OCI-LY7 (cell line): ENCODE data around the gene RACGAP1. TPM values are rescaled to one million over a fixed set of nuclear protein-coding genes. Genes with fewer than 3 reads are reported as not detected.

Source experiments
- BruUV-seq: library from RNA; stranded (reverse); fragments of 400-500 nt; replicated peaks from 2 replicates; lab custom pipeline; 2021; lab: Mats Ljungman, UMichigan
- CTCF ChIA-PET: fragments of 300-600 bp; sonication (Branson Sonifier 250); formaldehyde crosslinking; loops from one replicate; lab custom pipeline; 2022; ENCODE audit warnings: antibody characterized with exemption; ENCODE audit not compliant: unreplicated experiment; lab: Charles Lee
- POLR2A ChIA-PET: fragments of 300-600 bp; sonication (Branson Sonifier 250); formaldehyde crosslinking; loops from one replicate; lab custom pipeline; 2022; ENCODE audit warnings: antibody characterized with exemption; lab: Charles Lee
- DNase-seq: peaks from one replicate; pipeline ENCODE4 v3.0.0-alpha.2; 2015; ENCODE audit warnings: low spot score
- H2AFZ ChIP-seq: fragments of 200-600 bp; sonication (generic), shearing (Covaris generic); 2 replicates; pipeline ENCODE4 v1.6.1; 2014; ENCODE audit warnings: mild to moderate bottlenecking, antibody characterized with exemption, low read length, moderate library complexity
- H3K27ac ChIP-seq: fragments of 200-600 bp; sonication (generic); 2 replicates; pipeline ENCODE4 v1.5.1; 2014; ENCODE audit warnings: mixed run types, low read depth, mild to moderate bottlenecking, moderate library complexity, low read length, inconsistent platforms; ENCODE audit not compliant: poor library complexity, severe bottlenecking
- H3K36me3 ChIP-seq: fragments of 200-600 bp; sonication (generic); 2 replicates; pipeline ENCODE4 v1.6.1; 2014; ENCODE audit warnings: mild to moderate bottlenecking, antibody characterized with exemption, low read length, moderate library complexity, mixed read lengths; ENCODE audit not compliant: insufficient read depth
- H3K4me1 ChIP-seq: fragments of 200-600 bp; sonication (generic); 2 replicates; pipeline ENCODE4 v1.5.1; 2014; ENCODE audit warnings: mild to moderate bottlenecking, low read length; ENCODE audit not compliant: insufficient read depth, poor library complexity, severe bottlenecking
- H3K4me2 ChIP-seq: fragments of 200-600 bp; sonication (generic); 2 replicates; pipeline ENCODE4 v1.6.1; 2014; ENCODE audit warnings: mild to moderate bottlenecking, low read length
- H3K4me3 ChIP-seq: fragments of 200-600 bp; sonication (generic); 2 replicates; pipeline ENCODE4 v1.5.1; 2014; ENCODE audit warnings: mild to moderate bottlenecking, low read depth, low read length; ENCODE audit not compliant: poor library complexity, severe bottlenecking
- H3K79me2 ChIP-seq: fragments of 200-600 bp; sonication (generic); 2 replicates; pipeline ENCODE4 v1.6.1; 2016; ENCODE audit warnings: low read depth, mild to moderate bottlenecking, low read length, moderate library complexity, mixed read lengths; ENCODE audit not compliant: insufficient read depth
- H3K9me2 ChIP-seq: fragments of 200-600 bp; sonication (generic); 2 replicates; pipeline ENCODE4 v1.6.1; 2016; ENCODE audit warnings: mild to moderate bottlenecking, low read length, mixed read lengths; ENCODE audit not compliant: insufficient read depth
- H3K9me3 ChIP-seq: fragments of 200-600 bp; sonication (generic); 2 replicates; pipeline ENCODE4 v1.6.1; 2014; ENCODE audit warnings: mild to moderate bottlenecking, mixed run types, low read length, mixed read lengths
- H4K20me1 ChIP-seq: fragments of 200-600 bp; sonication (generic); 2 replicates; pipeline ENCODE4 v1.6.1; 2014; ENCODE audit warnings: mild to moderate bottlenecking, antibody characterized with exemption, low read length, moderate library complexity, mixed read lengths; ENCODE audit not compliant: insufficient read depth
- EZH2phosphoT487 ChIP-seq: fragments of 200-600 bp; sonication (generic); IDR thresholded peaks from 2 replicates; pipeline ENCODE4 v1.6.1; 2018; ENCODE audit warnings: low read depth, borderline replicate concordance, mild to moderate bottlenecking, mixed run types, antibody characterized with exemption, low read length, moderate library complexity, mixed read lengths
- intact Hi-C: fragments of 100-400 bp; cut with micrococcal nuclease; formaldehyde crosslinking; loops from one replicate; pipeline ENCODE4 v1.10.0; 2022; ENCODE audit not compliant: unreplicated experiment
- total RNA-seq, 2 experiments: library from RNA; depleted of rRNA in 1 of 2; stranded (reverse); fragments of >200 nt in 1 of 2; shearing (Covaris generic) in 1 of 2; gene quantifications; 2 replicates each; pipeline ENCODE4 v1.2.3, GENCODE V29; 2014 to 2022
- TF ChIP-seq, protein P1 (sequence below): fragments of 200-600 bp; sonication (generic); conservative IDR thresholded peaks from 2 replicates; pipeline ENCODE4 v1.5.1; 2014; ENCODE audit warnings: mild to moderate bottlenecking, antibody characterized with exemption, low read length, moderate library complexity, mixed read lengths

Gene RACGAP1
- total RNA-seq, 2 experiments from 2014 or later: 69.6 to 104 TPM

- Histone ChIP-seq H2AFZ (peak overlapping the region; percentile 60; the same call in 1 of the 2 replicates), H3K27ac (no peak overlapping the region), H3K4me3 (no peak overlapping the region), H4K20me1 (no peaks in the 10 kb centered on the region), H3K4me1 (peaks cover 20% of the 10 kb centered on the region), H3K79me2 (no peaks in the 10 kb centered on the region), H3K9me2 (no peaks in the 10 kb centered on the region), H3K4me2 (no peak overlapping the region), H3K9me3 (no peaks in the 10 kb centered on the region), H3K36me3 (no peaks in the 10 kb centered on the region)
- POLR2A ChIA-PET: interaction anchor here (0.6 to 1.2 kb wide), 2 partner anchors 18 to 139 kb away, joined by 3 read pairs; partner anchors contain the start of gene SMARCD1
- CTCF ChIA-PET: interaction anchor here (1.0 to 1.1 kb wide), 3 partner anchors 40 to 135 kb away, joined by 3 read pairs; no protein-coding TSS in a partner anchor
- intact Hi-C loops: loop anchor here (10.0 kb wide), 1 partner anchor 81 kb away; no protein-coding TSS in a partner anchor
- DNase-seq: no peak
- no TSS peak for BruUV-seq
- no peak for TF ChIP-seq EZH2phosphoT487
- TF ChIP-seq, protein P1, sequence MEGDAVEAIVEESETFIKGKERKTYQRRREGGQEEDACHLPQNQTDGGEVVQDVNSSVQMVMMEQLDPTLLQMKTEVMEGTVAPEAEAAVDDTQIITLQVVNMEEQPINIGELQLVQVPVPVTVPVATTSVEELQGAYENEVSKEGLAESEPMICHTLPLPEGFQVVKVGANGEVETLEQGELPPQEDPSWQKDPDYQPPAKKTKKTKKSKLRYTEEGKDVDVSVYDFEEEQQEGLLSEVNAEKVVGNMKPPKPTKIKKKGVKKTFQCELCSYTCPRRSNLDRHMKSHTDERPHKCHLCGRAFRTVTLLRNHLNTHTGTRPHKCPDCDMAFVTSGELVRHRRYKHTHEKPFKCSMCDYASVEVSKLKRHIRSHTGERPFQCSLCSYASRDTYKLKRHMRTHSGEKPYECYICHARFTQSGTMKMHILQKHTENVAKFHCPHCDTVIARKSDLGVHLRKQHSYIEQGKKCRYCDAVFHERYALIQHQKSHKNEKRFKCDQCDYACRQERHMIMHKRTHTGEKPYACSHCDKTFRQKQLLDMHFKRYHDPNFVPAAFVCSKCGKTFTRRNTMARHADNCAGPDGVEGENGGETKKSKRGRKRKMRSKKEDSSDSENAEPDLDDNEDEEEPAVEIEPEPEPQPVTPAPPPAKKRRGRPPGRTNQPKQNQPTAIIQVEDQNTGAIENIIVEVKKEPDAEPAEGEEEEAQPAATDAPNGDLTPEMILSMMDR: no peak
Measured at GRCh38 chr12:49946086-49946485, 79.2 kb downstream of the RACGAP1 start.

- Histone ChIP-seq H3K4me2 (peak overlapping the region; percentile 45), H3K79me2 (no peaks in the 10 kb centered on the region), H3K9me2 (no peaks in the 10 kb centered on the region), H4K20me1 (no peaks in the 10 kb centered on the region), H3K4me3 (peak overlapping the region; percentile 24), H3K36me3 (no peaks in the 10 kb centered on the region), H3K4me1 (peaks cover 20% of the 10 kb centered on the region), H3K9me3 (no peaks in the 10 kb centered on the region), H3K27ac (no peak overlapping the region), H2AFZ (peak overlapping the region; percentile 60; the same call in 1 of the 2 replicates)
- BruUV-seq: no TSS peak
- POLR2A ChIA-PET: interaction anchor here (0.6 to 1.2 kb wide), 2 partner anchors 18 to 139 kb away, joined by 3 read pairs; partner anchors contain the start of gene SMARCD1
- CTCF ChIA-PET: interaction anchor here (1.0 to 1.1 kb wide), 3 partner anchors 39 to 134 kb away, joined by 3 read pairs; no protein-coding TSS in a partner anchor
- TF ChIP-seq EZH2phosphoT487: no peak
- TF ChIP-seq, protein P1: peak; percentile 88
- intact Hi-C loops: loop anchor here (2.0 to 10.0 kb wide), 2 partner anchors 81 to 169 kb away; no protein-coding TSS in a partner anchor
- peak; percentile 75 for DNase-seq
Measured at GRCh38 chr12:49945394-49946080, 79.8 kb downstream of the RACGAP1 start.
